Measurements from ENCODE around the gene FSTL4. TPM values are rescaled to one million over a fixed set of nuclear protein-coding genes. Genes with fewer than 3 reads are reported as not detected.

The FSTL4 gene
- total RNA-seq, 1 experiment from 2014 or later = not detected

GRCh38 chr5:133265720-133266526 lies 346.4 kb downstream of the FSTL4 start:
- CTCF ChIA-PET = no interaction called here

GRCh38 chr5:133265257-133265656 lies 347.1 kb downstream of the FSTL4 start:
- Histone ChIP-seq H3K36me3 (ENCODE audit: low read depth) (no peaks in the 10 kb centered on the region), H3K27me3 (ENCODE audit: insufficient read depth, low read depth) (no peaks in the 10 kb centered on the region), H3K79me2 (ENCODE audit: low read depth) (no peaks in the 10 kb centered on the region), H4K20me1 (ENCODE audit: insufficient read depth) (no peaks in the 10 kb centered on the region), H3F3A (ENCODE audit: insufficient read depth, low read depth) (no peaks in the 10 kb centered on the region), H3K4me3 (no peak overlapping the region), H3K9me2 (ENCODE audit: insufficient read depth) (no peaks in the 10 kb centered on the region), H3K4me2 (no peak overlapping the region), H2AFZ (no peak overlapping the region), H3K27ac (no peak overlapping the region), H3K9me3 (ENCODE audit: insufficient read depth, low read depth) (no peaks in the 10 kb centered on the region), H3K4me1 (replicated peaks; ENCODE audit: insufficient read depth) (peaks cover 8% of the 10 kb centered on the region)
- no TSS peak for BruUV-seq (replicated peaks)
- intact Hi-C loops (cut with micrococcal nuclease; ENCODE audit: unreplicated experiment) = no loop called here
- DNase-seq = no peak
- POLR2A ChIA-PET (ENCODE audit: unreplicated experiment) = no interaction called here
- no peak for TF ChIP-seq CTCF (conservative IDR thresholded peaks at IDR 0.05)
- no peak for TF ChIP-seq EZH2 (IDR thresholded peaks at IDR 0.05; ENCODE audit: low read depth)
- CTCF ChIA-PET = no interaction called here

More at GRCh38 chr5:133265720-133266526, 346.4 kb downstream of the FSTL4 start:
- POLR2A ChIA-PET (ENCODE audit: unreplicated experiment) = no interaction called here
- Histone ChIP-seq H3K36me3 (ENCODE audit: low read depth) (no peaks in the 10 kb centered on the region), H2AFZ (no peak overlapping the region), H4K20me1 (ENCODE audit: insufficient read depth) (no peaks in the 10 kb centered on the region), H3F3A (ENCODE audit: insufficient read depth, low read depth) (no peaks in the 10 kb centered on the region), H3K4me2 (no peak overlapping the region), H3K79me2 (ENCODE audit: low read depth) (no peaks in the 10 kb centered on the region), H3K9me3 (ENCODE audit: insufficient read depth, low read depth) (no peaks in the 10 kb centered on the region), H3K4me3 (no peak overlapping the region), H3K27me3 (ENCODE audit: insufficient read depth, low read depth) (no peaks in the 10 kb centered on the region), H3K9me2 (ENCODE audit: insufficient read depth) (no peaks in the 10 kb centered on the region), H3K4me1 (replicated peaks; ENCODE audit: insufficient read depth) (peaks cover 8% of the 10 kb centered on the region), H3K27ac (no peak overlapping the region)
- no peak for TF ChIP-seq EZH2 (IDR thresholded peaks at IDR 0.05; ENCODE audit: low read depth)
- no peak for TF ChIP-seq CTCF (conservative IDR thresholded peaks at IDR 0.05)
- no TSS peak for BruUV-seq (replicated peaks)
- intact Hi-C loops (cut with micrococcal nuclease; ENCODE audit: unreplicated experiment) = no loop called here
- no peak for DNase-seq

- Histone ChIP-seq H3K9me3 (ENCODE audit: insufficient read depth, low read depth) (no peaks in the 10 kb centered on the region), H3K4me1 (replicated peaks; ENCODE audit: insufficient read depth) (peaks cover 8% of the 10 kb centered on the region), H3K27ac (no peak overlapping the region), H3K79me2 (ENCODE audit: low read depth) (no peaks in the 10 kb centered on the region), H2AFZ (no peak overlapping the region), H3K27me3 (ENCODE audit: insufficient read depth, low read depth) (no peaks in the 10 kb centered on the region), H3K4me2 (peak overlapping the region; percentile 26; the same call in 1 of the 2 replicates), H3K9me2 (ENCODE audit: insufficient read depth) (no peaks in the 10 kb centered on the region), H3K36me3 (ENCODE audit: low read depth) (no peaks in the 10 kb centered on the region), H4K20me1 (ENCODE audit: insufficient read depth) (no peaks in the 10 kb centered on the region), H3F3A (ENCODE audit: insufficient read depth, low read depth) (no peaks in the 10 kb centered on the region), H3K4me3 (no peak overlapping the region)
- POLR2A ChIA-PET (ENCODE audit: unreplicated experiment) = no interaction called here
- DNase-seq = no peak
- no TSS peak for BruUV-seq (replicated peaks)
- intact Hi-C loops (cut with micrococcal nuclease; ENCODE audit: unreplicated experiment) = no loop called here
- TF ChIP-seq CTCF (conservative IDR thresholded peaks at IDR 0.05) (no peak), EZH2 (IDR thresholded peaks at IDR 0.05; ENCODE audit: low read depth) (no peak)
- CTCF ChIA-PET = no interaction called here
Measured at GRCh38 chr5:133262690-133263089, 349.7 kb downstream of the FSTL4 start.
